ENCODE data around the gene TRPM5. TPM values are rescaled to one million over a fixed set of nuclear protein-coding genes. Genes with fewer than 3 reads are reported as not detected.

Gene TRPM5, protein sequence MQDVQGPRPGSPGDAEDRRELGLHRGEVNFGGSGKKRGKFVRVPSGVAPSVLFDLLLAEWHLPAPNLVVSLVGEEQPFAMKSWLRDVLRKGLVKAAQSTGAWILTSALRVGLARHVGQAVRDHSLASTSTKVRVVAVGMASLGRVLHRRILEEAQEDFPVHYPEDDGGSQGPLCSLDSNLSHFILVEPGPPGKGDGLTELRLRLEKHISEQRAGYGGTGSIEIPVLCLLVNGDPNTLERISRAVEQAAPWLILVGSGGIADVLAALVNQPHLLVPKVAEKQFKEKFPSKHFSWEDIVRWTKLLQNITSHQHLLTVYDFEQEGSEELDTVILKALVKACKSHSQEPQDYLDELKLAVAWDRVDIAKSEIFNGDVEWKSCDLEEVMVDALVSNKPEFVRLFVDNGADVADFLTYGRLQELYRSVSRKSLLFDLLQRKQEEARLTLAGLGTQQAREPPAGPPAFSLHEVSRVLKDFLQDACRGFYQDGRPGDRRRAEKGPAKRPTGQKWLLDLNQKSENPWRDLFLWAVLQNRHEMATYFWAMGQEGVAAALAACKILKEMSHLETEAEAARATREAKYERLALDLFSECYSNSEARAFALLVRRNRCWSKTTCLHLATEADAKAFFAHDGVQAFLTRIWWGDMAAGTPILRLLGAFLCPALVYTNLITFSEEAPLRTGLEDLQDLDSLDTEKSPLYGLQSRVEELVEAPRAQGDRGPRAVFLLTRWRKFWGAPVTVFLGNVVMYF (N-terminal part only)
- total RNA-seq = 1.1 TPM

DNA sequence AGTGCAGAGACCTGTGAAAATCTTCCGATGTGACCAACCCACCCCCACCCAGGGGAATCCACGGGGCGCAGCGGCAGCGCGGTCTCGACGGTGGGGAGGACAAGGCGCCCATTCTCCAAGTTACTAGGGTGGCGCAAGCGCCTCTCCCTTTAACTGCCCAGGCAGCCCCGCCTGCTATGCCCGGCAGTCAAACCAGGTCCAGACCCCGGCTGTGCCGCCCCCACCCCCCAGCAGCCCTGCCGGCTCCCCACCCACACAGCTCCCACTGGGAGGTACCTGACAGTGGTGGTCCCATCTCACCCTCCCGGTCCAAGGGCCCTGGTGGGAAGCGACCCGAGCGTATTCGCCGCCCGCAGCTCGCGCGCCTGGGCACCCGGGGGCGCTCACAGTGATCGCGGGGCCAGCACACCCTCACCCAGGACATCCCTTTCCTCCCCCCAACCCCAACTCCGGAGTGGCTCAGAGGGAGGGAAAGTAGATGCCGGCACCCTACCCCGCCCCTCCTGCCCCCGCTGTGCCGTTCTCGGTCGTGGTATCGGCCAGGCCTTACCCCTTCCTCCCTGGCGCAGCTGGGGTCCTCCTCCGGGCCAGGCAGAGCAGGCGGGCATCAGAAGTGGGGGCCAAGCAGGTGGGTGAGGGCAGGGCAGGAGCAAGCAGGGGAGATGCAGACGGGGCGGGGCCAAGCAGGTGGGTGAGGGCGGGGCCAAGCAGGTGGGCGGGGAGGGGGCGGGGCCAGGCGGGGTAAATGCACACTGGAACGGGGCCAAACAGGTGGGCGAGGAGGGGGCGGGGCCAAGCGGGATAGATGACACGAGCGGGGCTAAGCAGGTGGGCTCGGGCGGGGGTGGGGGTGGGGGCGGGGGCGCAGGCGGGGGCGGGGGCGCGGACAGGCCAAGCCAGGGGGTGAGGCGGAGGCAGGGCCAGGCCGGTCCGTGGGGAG, at the start of gene TRPM5:
Gene TRPM5, minus strand, starts transcription at position 634 of the 940 bp plus-strand sequence. CDS start 21,478 bp downstream, outside the sequence.

DNA sequence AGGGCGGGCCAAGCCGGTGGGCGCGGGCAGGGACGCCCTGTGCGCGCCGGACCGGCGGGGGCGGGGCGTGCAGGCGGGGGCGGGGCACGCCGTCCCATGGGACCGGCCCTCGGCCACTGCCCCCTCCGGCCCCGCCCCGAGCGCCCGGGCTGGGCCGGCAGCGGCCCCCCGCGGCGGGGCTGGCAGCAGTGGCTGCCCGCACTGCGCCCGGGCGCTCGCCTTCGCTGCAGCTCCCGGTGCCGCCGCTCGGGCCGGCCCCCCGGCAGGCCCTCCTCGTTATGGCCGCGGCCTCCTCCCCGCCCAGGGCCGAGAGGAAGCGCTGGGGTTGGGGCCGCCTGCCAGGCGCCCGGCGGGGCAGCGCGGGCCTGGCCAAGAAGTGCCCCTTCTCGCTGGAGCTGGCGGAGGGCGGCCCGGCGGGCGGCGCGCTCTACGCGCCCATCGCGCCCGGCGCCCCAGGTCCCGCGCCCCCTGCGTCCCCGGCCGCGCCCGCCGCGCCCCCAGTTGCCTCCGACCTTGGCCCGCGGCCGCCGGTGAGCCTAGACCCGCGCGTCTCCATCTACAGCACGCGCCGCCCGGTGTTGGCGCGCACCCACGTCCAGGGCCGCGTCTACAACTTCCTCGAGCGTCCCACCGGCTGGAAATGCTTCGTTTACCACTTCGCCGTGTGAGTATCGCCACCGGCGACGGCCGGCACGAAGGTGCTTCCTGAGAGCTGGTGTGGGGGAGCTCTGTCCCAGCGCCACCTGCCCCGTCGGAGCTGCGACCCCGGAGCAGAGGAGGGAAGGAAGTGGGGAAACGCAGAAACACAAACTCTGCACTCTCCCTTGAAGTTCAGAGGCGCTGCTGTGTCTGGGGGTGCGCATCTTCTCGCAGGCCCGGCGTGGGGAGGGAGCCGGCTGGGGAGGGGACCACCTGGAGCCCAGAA, 769 bp upstream of the TRPM5 start, which contains the start of gene KCNQ1:
Gene KCNQ1, plus strand, starts transcription at position 188 of the 925 bp plus-strand sequence. Its CDS starts 91 bp downstream, at position 279.

DNA sequence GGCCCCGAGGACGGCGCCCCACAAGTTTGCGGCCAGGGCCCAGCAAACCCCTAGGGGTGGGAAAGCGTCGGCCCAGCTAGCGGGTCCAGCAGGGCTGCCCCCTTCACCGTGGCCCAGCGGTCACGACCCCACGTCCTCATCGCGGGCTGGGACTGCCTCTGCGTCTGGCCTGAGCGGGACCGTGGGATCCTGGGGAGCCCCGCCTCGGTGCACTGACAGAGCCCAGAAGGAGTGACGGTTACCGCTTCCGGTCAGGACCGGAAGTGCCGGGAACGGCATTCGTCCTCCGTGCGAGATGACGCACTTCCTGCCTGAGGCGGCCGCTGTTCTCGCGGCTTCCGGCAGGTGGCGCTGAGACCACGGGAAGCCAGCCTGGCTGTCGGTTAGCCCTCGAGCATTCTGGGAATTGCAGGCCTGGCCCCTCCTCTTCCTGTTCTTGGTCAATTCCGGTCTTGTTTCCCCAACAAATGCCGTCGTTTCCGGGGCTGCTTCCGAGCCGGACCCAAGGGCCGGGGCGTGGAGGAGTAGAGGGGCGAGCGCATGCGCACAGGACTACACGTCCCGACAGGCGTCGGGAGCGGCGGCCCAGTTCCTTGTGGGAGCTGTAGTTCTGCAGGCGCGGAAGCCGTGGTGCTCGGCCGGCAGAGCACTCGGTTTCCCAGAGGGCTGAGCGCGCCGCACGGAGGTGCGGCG, 44.1 kb downstream of the TRPM5 start, which contains the start of gene TSSC4:
Gene TSSC4, plus strand, starts transcription at position 682 of the 693 bp plus-strand sequence. CDS start 1,884 bp downstream, outside the sequence.

Other genes with a start within 250 kb of the TRPM5 start
- 7.6 TPM for gene ASCL2, start 173.9 kb downstream of the TRPM5 start, total RNA-seq
- gene C11orf21, start 142.6 kb downstream of the TRPM5 start, total RNA-seq = 3.2 TPM
- gene TSPAN32, start 142.5 kb downstream of the TRPM5 start, total RNA-seq = 7.0 TPM
- 550 TPM for gene CD81, start 67.2 kb downstream of the TRPM5 start, total RNA-seq
- gene TSSC4, start 43.8 kb downstream of the TRPM5 start, total RNA-seq = 36.1 TPM
- 17.4 TPM for gene KCNQ1, start 494 bp upstream of the TRPM5 start, total RNA-seq

All from metanephros (tissue), 1 donor.